PC-3 (cell line): Measurements from ENCODE around the gene RABGAP1. TPM values are rescaled to one million over a fixed set of nuclear protein-coding genes. Genes with fewer than 3 reads are reported as not detected.

Experiments used
- ATAC-seq: fragments of 200-7000 bp; cut with Tn5 transposase; 2 replicates; pipeline ENCODE4 v1.9.1; 2020; ENCODE audit warnings: mild to moderate bottlenecking, moderate library complexity
- BruUV-seq: library from RNA; stranded (reverse); fragments of 400-500 nt; replicated peaks from 2 replicates; lab custom pipeline; 2021; lab: Mats Ljungman, UMichigan
- CTCF ChIA-PET: fragments of 300-600 bp; sonication (Branson Sonifier 250); formaldehyde crosslinking; loops from one replicate; lab custom pipeline; 2022; ENCODE audit warnings: antibody characterized with exemption; lab: Charles Lee
- POLR2A ChIA-PET: fragments of 300-600 bp; sonication (Branson Sonifier 250); formaldehyde crosslinking; loops from one replicate; lab custom pipeline; 2022; ENCODE audit warnings: antibody characterized with exemption; ENCODE audit not compliant: unreplicated experiment; lab: Charles Lee
- DNase-seq: peaks from one replicate; pipeline ENCODE4 v3.0.0-alpha.2; 2015
- H2AFZ ChIP-seq: fragments of 300-600 bp; sonication (generic); 2 replicates; pipeline ENCODE4 v1.6.0; 2016; ENCODE audit warnings: antibody characterized with exemption, low read length
- H3F3A ChIP-seq: fragments of 300-600 bp; sonication (generic); one replicate; pipeline ENCODE4 v1.6.0; 2017; ENCODE audit warnings: antibody characterized with exemption, low read length, control low read depth, mild to moderate bottlenecking; ENCODE audit not compliant: unreplicated experiment
- H3K27ac ChIP-seq: fragments of 300-600 bp; sonication (generic); 2 replicates; pipeline ENCODE4 v1.5.1; 2016; ENCODE audit warnings: mild to moderate bottlenecking, low read length
- H3K27me3 ChIP-seq: fragments of 300-600 bp; sonication (generic); 2 replicates; pipeline ENCODE4 v1.6.1; 2016; ENCODE audit warnings: low read length, mixed read lengths
- H3K36me3 ChIP-seq: fragments of 300-600 bp; sonication (generic); 2 replicates; pipeline ENCODE4 v1.6.1; 2016; ENCODE audit warnings: low read depth, mixed run types, low read length, mixed read lengths
- H3K4me1 ChIP-seq: fragments of 300-600 bp; sonication (generic); 2 replicates; pipeline ENCODE4 v1.5.1; 2016; ENCODE audit warnings: low read length; ENCODE audit not compliant: insufficient read depth
- H3K4me2 ChIP-seq: fragments of 300-600 bp; sonication (generic); 2 replicates; pipeline ENCODE4 v1.6.0; 2016; ENCODE audit warnings: low read length
- H3K4me3 ChIP-seq: fragments of 300-600 bp; sonication (generic); 2 replicates; pipeline ENCODE4 v1.5.1; 2016; ENCODE audit warnings: mild to moderate bottlenecking, low read length, mixed read lengths
- H3K79me2 ChIP-seq: fragments of 300-600 bp; sonication (generic); 2 replicates; pipeline ENCODE4 v1.6.1; 2017; ENCODE audit warnings: low read length, mixed read lengths
- H3K9ac ChIP-seq: fragments of 300-600 bp; sonication (generic); 2 replicates; pipeline ENCODE4 v1.6.0; 2016; ENCODE audit warnings: mild to moderate bottlenecking, low read length
- H3K9me2 ChIP-seq: fragments of 300-600 bp; sonication (generic); replicated peaks from 2 replicates; pipeline ENCODE4 v1.6.1; 2016; ENCODE audit warnings: mixed run types, low read length, mixed read lengths
- H3K9me3 ChIP-seq: fragments of 300-600 bp; sonication (generic); 2 replicates; pipeline ENCODE4 v1.6.1; 2016; ENCODE audit warnings: low read length, mixed read lengths
- H4K20me1 ChIP-seq: fragments of 300-600 bp; sonication (generic); 2 replicates; pipeline ENCODE4 v1.6.1; 2016; ENCODE audit warnings: low read length, mixed read lengths
- EZH2 ChIP-seq: fragments of 300-600 bp; sonication (generic); IDR thresholded peaks from one replicate; pipeline ENCODE4 v1.6.1; 2017; ENCODE audit warnings: antibody characterized with exemption, mild to moderate bottlenecking, low read length; ENCODE audit not compliant: unreplicated experiment
- EZH2phosphoT487 ChIP-seq: fragments of 300-600 bp; sonication (generic); IDR thresholded peaks from 2 replicates; pipeline ENCODE4 v1.6.1; 2018; ENCODE audit warnings: mild to moderate bottlenecking, antibody characterized with exemption, low read length, borderline replicate concordance
- intact Hi-C: fragments of 100-400 bp; cut with micrococcal nuclease; formaldehyde crosslinking; loops from 2 replicates; pipeline ENCODE4 v1.9.0; 2023
- total RNA-seq: library from RNA; depleted of rRNA; stranded (reverse); fragments of >200 nt; gene quantifications from 2 replicates; pipeline ENCODE4 v1.2.3, GENCODE V29; 2014
- TF ChIP-seq, protein P1 (sequence below): fragments of 300-600 bp; sonication (generic); conservative IDR thresholded peaks from 2 replicates; pipeline ENCODE4 v1.5.1; 2017; ENCODE audit warnings: antibody characterized with exemption, low read depth, mild to moderate bottlenecking, low read length

The RABGAP1 gene
- total RNA-seq, 1 experiment from 2014 or later: 16.5 TPM

DNA sequence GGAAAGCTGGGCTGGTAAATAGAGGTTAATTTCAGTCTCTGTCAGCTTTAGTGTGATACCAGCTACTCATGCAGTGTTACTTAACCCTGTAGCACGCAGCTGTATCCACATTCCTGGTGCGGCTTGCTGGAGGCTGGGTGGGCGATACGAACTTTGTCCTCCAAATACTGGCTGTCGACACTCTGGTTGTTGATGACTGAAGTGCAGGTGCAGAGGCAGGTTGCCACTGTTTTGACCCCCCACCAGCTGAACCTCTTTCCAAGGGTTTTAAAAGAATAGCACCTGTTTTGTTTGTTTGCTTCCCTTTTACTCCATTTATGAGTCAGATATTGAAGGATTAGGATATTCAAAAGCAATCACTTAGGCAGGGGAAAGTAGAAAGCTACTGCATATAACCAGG lies 4.4 kb upstream of the RABGAP1 start:
- no peaks in the 10 kb centered on the region for H3K9me2 ChIP-seq
- peaks cover 58% of the 10 kb centered on the region for H3K79me2 ChIP-seq
- H3K4me3 ChIP-seq: no peak overlapping the region
- ChIA-PET CTCF (no interaction called here), POLR2A (no interaction called here)
- intact Hi-C loops: no loop called here
- H3K9me3 ChIP-seq: no peaks in the 10 kb centered on the region
- no peak for TF ChIP-seq EZH2phosphoT487
- TF ChIP-seq, protein P1, sequence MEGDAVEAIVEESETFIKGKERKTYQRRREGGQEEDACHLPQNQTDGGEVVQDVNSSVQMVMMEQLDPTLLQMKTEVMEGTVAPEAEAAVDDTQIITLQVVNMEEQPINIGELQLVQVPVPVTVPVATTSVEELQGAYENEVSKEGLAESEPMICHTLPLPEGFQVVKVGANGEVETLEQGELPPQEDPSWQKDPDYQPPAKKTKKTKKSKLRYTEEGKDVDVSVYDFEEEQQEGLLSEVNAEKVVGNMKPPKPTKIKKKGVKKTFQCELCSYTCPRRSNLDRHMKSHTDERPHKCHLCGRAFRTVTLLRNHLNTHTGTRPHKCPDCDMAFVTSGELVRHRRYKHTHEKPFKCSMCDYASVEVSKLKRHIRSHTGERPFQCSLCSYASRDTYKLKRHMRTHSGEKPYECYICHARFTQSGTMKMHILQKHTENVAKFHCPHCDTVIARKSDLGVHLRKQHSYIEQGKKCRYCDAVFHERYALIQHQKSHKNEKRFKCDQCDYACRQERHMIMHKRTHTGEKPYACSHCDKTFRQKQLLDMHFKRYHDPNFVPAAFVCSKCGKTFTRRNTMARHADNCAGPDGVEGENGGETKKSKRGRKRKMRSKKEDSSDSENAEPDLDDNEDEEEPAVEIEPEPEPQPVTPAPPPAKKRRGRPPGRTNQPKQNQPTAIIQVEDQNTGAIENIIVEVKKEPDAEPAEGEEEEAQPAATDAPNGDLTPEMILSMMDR: no peak
- TF ChIP-seq EZH2: no peak
- no TSS peak for BruUV-seq
- no peak overlapping the region for H3K27ac ChIP-seq
- H3K36me3 ChIP-seq: peaks cover 22% of the 10 kb centered on the region
- DNase-seq (no peak), ATAC-seq (no peak)
- H2AFZ ChIP-seq: no peak overlapping the region
- no peaks in the 10 kb centered on the region for H3K27me3 ChIP-seq
- no peaks in the 10 kb centered on the region for H4K20me1 ChIP-seq
- no peak overlapping the region for H3K4me2 ChIP-seq
- no peaks in the 10 kb centered on the region for H3F3A ChIP-seq
- H3K4me1 ChIP-seq: peaks cover 3% of the 10 kb centered on the region; the same call in 1 of the 2 replicates
- no peak overlapping the region for H3K9ac ChIP-seq

DNA sequence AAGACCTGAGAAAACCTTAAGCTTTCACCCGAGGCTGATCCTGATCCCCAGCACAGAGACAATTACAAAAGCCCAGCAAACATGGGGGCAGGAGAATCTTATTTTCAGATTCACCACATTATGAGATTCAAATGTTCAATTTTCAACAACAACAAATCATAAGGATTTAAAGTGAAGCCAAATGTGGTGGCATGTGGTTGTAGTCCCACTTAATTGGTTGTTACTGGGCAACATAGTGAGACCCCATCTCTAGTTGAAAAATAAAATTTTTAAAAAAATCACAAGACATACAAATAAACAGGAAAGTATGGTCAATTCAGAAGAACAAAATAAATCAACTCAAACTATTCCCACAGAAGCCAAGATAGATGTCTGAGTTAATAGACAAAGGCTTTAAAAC lies 3.9 kb upstream of the RABGAP1 start:
- TF ChIP-seq EZH2 (no peak), EZH2phosphoT487 (no peak)
- TF ChIP-seq, protein P1: no peak
- Histone ChIP-seq H3K4me2 (no peak overlapping the region), H3K79me2 (peaks cover 59% of the 10 kb centered on the region), H3K9me2 (no peaks in the 10 kb centered on the region), H3K9ac (no peak overlapping the region), H3K4me3 (no peak overlapping the region), H4K20me1 (no peaks in the 10 kb centered on the region), H2AFZ (no peak overlapping the region), H3K4me1 (peaks cover 3% of the 10 kb centered on the region; the same call in 1 of the 2 replicates), H3K36me3 (peaks cover 22% of the 10 kb centered on the region), H3F3A (no peaks in the 10 kb centered on the region), H3K27me3 (no peaks in the 10 kb centered on the region), H3K27ac (no peak overlapping the region), H3K9me3 (no peaks in the 10 kb centered on the region)
- no TSS peak for BruUV-seq
- DNase-seq (no peak), ATAC-seq (no peak)
- intact Hi-C loops: no loop called here
- ChIA-PET POLR2A (no interaction called here), CTCF (no interaction called here)

DNA sequence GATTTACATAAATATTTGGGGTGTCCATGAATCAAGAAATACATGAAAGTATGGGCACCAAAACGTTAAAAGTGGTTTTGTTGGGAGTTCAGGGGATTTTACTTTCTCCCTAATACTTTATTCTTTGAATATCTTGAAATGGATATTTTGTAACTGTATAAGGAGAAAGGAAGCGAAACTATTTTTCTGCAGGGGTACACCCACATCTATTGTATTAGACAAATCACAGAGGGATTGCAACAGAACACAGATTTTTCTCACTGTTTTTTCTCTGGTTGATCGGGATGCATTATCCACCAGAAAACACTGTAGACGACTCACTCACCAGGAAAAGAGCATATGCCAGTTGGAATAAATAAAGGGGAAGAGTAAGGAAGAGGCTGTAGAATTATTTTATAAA lies 1.2 kb upstream of the RABGAP1 start:
- no peak overlapping the region for H3K9ac ChIP-seq
- BruUV-seq: no TSS peak
- no peaks in the 10 kb centered on the region for H3K9me3 ChIP-seq
- no peaks in the 10 kb centered on the region for H3K4me1 ChIP-seq
- peaks cover 22% of the 10 kb centered on the region for H3K36me3 ChIP-seq
- H3K9me2 ChIP-seq: no peaks in the 10 kb centered on the region
- ChIA-PET CTCF (no interaction called here), POLR2A (interaction anchor here (0.6 kb wide), 1 partner anchor 59 kb away, joined by 3 read pairs; no protein-coding TSS in a partner anchor)
- no peak overlapping the region for H3K4me2 ChIP-seq
- H3K27me3 ChIP-seq: no peaks in the 10 kb centered on the region
- no peaks in the 10 kb centered on the region; the same call in 1 of the 2 replicates for H4K20me1 ChIP-seq
- no peaks in the 10 kb centered on the region for H3F3A ChIP-seq
- no peak overlapping the region for H2AFZ ChIP-seq
- DNase-seq: no peak
- intact Hi-C loops: no loop called here
- TF ChIP-seq, protein P1: no peak
- no peak for TF ChIP-seq EZH2
- TF ChIP-seq EZH2phosphoT487: no peak
- H3K27ac ChIP-seq: no peak overlapping the region
- H3K4me3 ChIP-seq: no peak overlapping the region
- ATAC-seq: no peak
- peaks cover 59% of the 10 kb centered on the region for H3K79me2 ChIP-seq
